HG02885 (cell line): Measurements from ENCODE around the gene TMEM203.

Experiments used
- ATAC-seq: cut with Tn5 transposase; IDR thresholded peaks from one replicate; pipeline ENCODE4 v1.9.1; 2021; ENCODE audit warnings: mild to moderate bottlenecking; ENCODE audit not compliant: unreplicated experiment, poor library complexity

Gene TMEM203

GRCh38 chr9:137183980-137184595 lies 21.4 kb downstream of the TMEM203 start:
- ATAC-seq, result no peak

DNA sequence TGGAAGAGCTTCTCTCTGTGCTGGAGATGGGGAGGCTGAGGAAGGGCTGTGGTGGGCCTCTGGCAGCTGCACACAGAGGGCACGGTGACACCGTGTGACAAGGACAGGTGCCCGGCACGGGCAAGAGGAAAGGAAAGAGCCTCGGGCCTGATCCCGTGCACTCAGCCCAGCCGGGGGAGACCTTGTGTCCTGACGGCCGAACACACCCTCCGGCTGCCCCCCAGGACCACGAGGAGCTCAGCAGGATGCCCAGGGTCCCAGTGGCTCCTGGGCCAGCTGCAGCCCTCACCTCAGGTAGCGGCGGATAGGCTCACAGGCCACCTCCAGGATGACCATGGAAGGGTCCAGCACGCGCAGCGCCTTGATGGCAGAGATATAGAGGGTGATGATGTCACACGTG lies 22.6 kb downstream of the TMEM203 start:
- no peak for ATAC-seq

DNA sequence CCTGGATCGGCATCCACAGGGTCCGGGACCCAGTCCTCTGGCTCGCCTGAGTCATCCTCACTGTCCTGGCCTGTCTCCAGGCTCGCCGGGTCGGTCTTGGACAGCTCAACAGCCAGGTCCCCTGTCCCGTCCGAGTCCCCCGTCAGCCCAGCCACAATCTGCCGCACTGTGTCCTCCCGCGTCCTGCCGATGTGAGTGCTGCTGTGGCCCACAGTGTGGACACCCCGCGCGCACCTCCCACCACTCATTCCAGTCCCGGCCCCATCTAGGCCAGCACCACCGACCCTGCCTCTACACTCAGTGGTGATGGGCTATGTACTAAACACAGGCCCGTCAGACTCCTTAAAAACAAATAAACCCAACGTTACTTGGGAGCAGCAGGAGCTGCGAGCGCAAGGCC lies 23.8 kb downstream of the TMEM203 start:
- no peak for ATAC-seq

- no peak for ATAC-seq
Measured at GRCh38 chr9:137180491-137180890, 25.0 kb downstream of the TMEM203 start.

- ATAC-seq, result no peak
Measured at GRCh38 chr9:137179761-137180160, 25.7 kb downstream of the TMEM203 start.

DNA sequence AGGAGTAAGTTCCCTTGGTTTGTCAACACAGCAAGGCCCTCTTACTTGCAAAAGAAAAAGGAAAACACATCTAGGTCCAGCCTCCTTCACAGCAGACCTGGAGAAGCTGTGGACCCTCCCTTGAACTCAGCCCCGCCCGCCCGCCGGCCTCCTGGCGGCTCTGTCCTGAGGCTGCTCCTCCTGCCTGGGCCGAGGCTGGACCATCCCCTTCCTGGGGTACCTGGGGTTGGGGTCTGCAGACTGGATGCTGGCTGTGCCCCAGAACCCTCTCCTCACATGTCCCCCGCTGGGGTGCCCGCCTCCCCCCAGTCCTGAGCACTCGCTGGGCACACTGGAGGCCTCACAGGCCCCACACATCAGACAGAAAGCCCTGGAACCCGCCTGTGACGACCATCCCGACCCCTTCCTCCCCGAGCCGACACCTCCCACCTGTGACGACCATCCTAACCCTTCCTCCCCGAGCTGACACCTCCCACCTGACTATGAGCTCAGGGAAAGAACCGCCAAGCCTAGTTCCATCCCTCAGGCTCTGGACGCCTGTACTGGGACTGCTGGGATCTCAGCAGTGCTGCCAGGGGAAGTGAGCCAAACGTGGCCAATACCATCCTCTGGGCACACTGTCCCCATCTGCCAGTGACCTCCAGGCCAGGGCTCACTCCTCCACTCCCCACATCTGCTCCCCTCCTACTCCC lies 26.4 kb downstream of the TMEM203 start:
- no peak for ATAC-seq

- ATAC-seq, result no peak
Measured at GRCh38 chr9:137178201-137178938, 27.1 kb downstream of the TMEM203 start.

DNA sequence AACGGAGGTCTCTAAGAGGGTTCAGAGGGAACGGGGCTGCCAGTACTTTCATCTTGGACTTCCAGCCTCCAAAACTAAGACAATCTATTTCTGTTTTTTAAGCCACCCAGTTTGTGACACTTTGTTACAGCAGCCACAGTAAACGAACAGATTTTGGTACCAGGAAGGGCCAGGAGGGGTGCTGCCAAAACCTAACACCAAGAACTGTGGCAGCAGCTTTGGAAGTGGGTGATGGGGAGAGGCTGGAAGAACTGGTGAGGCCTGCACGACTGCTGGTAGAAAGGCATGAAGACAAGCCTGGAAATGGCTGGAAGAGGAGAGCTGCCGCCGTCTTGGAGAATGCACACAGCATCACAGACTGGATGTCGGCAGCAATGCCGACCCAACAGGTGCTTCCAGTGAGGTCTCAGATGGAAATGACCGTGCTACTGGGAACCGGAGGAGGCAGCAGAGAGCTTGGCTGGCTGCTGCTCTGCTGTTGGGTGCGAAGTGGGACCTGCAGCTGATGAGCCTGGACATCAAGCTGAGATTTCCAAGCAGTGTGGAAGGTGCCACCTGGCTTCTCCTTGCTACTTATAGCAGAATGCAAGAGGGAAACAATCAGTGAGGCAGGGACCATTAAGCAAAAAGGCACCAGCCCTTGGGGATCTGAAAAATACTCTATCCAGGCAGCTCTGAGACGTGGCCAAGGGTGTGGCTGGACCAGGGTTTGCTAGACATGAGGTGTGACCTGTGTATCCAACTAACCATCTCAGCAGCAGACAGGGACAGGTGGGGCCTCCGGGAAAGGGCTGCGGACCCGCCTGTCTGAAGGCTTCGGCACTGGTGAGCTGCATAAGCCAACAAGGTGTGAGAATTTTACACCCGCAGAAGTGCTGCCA lies 28.9 kb downstream of the TMEM203 start:
- no peak for ATAC-seq

DNA sequence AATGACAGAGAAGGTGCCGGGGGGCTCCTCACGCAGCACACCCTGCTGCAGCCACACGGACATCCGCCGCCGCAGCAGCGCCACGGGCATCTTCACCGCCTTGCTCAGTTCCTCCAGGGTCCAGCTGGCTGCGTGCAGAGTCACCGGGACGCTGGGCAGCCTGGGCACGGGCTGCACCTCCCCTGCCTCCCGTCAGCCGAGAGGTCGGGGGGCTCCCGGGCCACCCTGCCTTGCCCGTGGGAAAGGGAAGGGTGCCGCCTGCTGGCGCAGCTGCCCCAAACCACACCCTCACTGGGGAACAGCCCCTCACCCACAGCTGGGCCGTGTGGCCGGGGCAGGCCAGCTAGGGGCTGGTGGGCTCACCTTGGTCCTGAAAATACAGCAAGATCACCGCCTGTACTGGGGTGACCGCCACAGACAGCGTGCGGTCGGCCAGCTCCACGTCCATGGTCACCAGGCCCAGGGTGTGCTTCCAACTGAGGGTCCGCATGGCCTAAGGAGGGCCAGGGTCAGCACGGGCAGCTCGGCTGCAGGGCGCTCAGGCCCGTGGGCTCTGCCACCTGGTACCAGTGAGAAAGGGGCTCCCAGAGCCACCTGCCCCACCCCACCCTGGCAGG lies 30.0 kb downstream of the TMEM203 start:
- no peak for ATAC-seq

- ATAC-seq, result no peak
Measured at GRCh38 chr9:137174722-137175293, 30.6 kb downstream of the TMEM203 start.

DNA sequence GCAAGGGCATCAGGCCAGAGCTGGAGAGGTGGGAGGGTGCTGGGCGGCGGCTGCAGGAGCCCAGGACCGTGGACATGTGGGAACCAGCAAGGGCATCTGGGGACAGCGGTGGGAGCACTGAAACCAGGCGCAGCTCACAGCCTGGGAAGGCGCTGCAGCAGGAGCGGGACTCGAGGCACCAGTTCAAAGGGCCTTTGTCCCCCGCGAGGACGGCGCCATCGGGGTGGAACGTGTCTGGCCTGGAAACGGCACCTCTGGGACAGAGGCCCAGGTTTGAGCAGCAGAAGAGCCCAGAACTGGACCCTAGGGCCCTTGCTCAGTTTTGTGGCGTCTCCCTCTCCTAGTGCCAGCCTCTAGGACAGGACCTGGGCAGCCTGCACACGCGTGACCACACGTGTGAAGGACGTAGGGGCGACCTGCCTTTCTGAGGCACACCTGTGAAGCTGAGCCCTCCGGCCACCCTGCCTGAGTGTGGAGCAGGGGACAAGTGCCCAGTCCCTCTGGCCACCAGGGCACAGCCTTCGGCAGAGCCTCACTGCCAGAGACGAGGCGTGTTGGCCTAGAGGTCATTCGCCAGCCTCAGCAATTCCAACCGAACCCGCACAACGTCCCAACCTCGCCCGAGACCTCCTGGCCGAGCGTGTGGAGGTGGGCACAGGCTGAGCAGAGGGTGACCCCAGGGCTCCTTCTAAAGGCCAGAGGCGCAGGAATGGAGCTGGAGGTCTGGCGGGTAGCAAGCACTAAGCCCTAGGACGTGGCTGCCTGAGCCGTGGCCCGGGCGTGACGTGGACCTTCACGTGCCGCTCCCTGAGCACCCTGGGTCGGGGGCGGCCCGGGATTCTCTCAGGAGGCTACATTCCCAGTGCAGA lies 31.4 kb downstream of the TMEM203 start:
- no peak for ATAC-seq

DNA sequence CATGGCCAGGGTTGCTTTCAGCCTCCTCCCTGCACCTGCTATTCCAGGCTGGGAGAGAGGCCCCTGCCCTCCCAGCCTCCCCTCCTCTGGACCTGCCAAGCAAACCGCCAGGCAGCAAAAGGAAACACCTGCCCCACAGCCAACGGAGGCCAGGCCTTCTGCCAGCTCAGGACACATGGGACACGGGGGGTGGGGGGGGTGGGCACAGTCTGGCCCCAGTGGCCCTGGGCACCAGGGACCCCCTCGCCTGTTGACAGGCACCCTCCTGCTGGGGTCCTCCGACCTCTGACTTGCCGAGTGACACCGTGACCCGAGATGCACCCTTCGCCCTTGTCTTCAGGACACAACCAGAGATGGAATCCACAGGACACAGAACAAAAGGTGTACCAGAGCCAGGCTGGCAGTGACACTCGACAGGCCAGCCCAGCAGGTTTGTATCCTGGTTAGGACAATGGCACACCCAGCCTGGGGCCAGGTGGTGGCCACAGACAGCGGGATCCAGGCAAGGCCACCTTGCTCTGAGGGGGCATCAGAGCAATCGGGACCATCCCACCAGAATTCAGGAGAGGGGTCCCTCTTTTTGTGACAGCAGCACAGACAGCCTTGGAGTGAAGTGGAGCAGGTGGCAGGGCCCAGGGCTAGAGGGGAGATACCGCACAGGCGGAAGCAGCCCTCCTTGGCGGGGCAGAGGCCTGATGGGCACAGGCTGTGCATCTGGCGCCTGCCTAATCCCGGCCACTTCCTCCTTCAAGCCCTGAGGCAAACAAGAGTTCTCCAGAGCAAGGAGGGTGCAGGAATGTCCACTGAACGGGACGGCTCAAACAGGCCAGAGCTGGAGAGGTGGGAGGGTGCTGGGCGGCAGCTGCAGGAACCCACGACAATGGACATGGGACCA lies 32.3 kb downstream of the TMEM203 start:
- ATAC-seq, result no peak

DNA sequence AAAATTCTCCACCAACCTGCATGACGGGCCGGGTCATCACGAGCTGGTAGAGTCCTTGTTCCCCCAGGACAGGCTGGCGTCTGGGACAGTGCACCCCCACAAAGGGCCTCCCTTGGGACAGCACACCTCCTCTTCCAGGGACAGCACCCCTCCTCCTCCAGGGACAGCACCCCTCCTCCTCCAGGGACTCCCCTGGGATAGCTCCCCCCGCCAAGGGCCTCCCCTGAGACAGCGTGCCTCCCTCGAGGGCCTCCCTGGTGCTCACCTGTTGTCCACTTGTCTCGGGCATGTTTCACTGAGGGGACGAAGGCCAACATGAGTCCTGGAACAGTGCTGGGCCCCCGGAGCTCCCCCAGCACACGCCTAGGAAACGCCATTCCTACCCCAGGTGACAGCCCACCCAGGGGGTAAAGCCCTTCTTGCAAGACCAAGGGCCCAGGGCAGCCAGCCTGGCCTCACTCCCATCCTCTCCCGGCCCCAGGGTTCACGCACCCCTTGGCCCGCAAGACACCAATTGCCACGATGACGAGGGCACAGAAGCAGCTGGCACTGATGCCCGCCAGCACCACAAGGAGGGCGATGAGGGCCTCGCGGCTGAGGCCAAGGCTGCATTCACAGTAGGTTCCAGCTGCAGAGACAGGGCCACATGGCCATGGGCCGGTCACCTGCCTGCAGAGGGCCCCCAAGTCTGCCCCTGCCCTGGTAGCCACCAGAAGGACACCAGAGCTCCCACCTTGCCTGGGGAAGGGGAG lies 34.1 kb downstream of the TMEM203 start:
- no peak for ATAC-seq

DNA sequence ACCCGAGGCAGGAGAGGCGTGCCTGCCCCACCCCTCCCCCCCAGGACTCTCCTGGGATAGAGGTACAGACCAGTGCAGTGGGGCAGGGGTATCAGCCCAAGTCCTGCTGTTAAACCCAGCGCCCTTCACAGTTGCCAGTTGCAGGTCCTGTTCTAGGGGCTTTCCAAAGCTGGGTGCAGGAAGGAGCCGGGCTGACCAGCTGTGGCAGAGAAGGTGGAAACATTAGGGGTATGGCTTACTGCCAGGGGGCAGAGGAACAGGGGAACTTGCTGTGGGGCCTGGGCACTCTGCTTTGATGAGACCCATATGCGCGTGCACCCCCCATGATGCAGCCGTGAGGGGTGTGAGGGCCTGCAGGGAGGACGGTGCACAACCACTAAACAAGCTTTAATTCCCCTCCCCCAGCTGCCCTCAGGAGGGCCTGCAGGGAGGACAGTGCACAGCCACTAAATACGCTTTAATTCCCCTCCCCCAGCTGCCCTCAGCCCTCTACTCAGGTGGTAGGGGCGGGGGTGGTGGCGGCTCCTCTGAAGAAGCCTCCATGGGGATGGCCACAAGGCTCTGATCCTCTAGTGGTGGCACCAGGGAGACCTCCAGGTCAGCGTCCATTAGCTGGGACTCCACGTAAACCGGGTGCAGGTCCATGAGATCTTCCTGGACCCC lies 34.8 kb downstream of the TMEM203 start:
- ATAC-seq, result no peak

- ATAC-seq, result no peak
Measured at GRCh38 chr9:137169896-137170358, 35.5 kb downstream of the TMEM203 start, which contains the start of gene LRRC26. Gene LRRC26 (minus strand): TSS chr9:137170051. CDS start chr9:137169943, 108 bp downstream.
